ENCODE measurements around the gene RHBDL2.
"Not testable (repeated sequence)": the region's sequence is repeated elsewhere in the genome, so short reads cannot be mapped to it uniquely, and the experiment has no call there.

Gene RHBDL2

DNA sequence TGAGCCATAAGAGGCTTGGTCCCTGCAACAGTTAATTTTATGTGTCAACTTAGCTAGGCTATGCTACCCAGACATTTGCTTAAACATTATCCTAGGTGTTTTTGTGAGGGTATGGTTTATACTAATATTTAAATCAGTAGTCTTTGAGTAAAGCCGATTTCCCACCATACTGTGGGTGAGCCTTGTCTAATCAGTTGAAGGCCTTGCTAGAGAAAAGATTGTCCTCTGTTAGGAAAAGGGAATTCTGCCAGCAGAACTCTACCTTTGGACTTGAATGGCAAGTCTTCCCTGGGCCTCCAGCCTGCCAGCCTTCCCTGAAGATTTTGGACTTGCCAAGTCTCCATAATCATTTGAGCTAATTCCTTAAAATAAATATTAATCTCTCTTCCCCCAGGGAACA is 23.9 kb downstream of the RHBDL2 start:
- TF ChIP-seq FOXK2 (IDR thresholded peaks at IDR 0.05): no peak
- TF ChIP-seq TARDBP (IDR thresholded peaks at IDR 0.05): no peak
- no peak for TF ChIP-seq ELF4 (IDR thresholded peaks at IDR 0.05)
- no peak for TF ChIP-seq SP1 (IDR thresholded peaks at IDR 0.05)
- no peak for TF ChIP-seq HDGF (IDR thresholded peaks at IDR 0.05; ENCODE audit: borderline replicate concordance)
- TF ChIP-seq ZNF384 (IDR thresholded peaks at IDR 0.05): no peak
- TF ChIP-seq FOXA1 (IDR thresholded peaks at IDR 0.05): no peak
- no peak for TF ChIP-seq SUZ12 (IDR thresholded peaks at IDR 0.05)
- no peak for TF ChIP-seq BHLHE40 (IDR thresholded peaks at IDR 0.05; ENCODE audit: borderline replicate concordance)
- TF ChIP-seq L3MBTL2 (conservative IDR thresholded peaks at IDR 0.05): no peak
- no peak for TF ChIP-seq ARNT (IDR thresholded peaks at IDR 0.05)
- no peak for TF ChIP-seq FOXM1 (IDR thresholded peaks at IDR 0.05; ENCODE audit: borderline replicate concordance)
- ChIA-PET CTCF (no interaction called here), POLR2A (no interaction called here)
- no peak for DNase-seq (ENCODE audit: extremely low spot score)

DNA sequence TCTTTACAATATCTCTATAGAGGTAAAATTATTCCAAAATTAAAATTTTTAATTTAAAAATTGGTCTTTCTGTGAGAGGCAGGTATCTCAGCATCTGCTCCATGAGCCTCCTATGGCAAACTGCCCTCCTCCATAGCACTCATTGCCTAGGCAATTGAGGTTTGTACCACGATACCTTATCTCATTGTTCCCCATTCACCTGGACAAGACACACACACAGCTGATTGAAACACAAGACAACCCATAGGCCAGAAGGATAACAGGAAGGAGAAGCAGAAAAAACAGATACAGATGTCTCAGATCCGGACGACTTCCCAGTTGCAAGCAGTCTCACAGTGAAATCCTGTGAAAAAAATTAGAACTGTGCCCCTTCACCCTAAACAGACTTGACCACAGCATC is 24.3 kb downstream of the RHBDL2 start:
- no peak for TF ChIP-seq ZNF384 (IDR thresholded peaks at IDR 0.05)
- no peak for TF ChIP-seq BHLHE40 (IDR thresholded peaks at IDR 0.05; ENCODE audit: borderline replicate concordance)
- TF ChIP-seq, protein P1, sequence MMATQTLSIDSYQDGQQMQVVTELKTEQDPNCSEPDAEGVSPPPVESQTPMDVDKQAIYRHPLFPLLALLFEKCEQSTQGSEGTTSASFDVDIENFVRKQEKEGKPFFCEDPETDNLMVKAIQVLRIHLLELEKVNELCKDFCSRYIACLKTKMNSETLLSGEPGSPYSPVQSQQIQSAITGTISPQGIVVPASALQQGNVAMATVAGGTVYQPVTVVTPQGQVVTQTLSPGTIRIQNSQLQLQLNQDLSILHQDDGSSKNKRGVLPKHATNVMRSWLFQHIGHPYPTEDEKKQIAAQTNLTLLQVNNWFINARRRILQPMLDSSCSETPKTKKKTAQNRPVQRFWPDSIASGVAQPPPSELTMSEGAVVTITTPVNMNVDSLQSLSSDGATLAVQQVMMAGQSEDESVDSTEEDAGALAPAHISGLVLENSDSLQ (IDR thresholded peaks at IDR 0.05): no peak
- no peak for TF ChIP-seq FOXA1 (IDR thresholded peaks at IDR 0.05)
- no peak for TF ChIP-seq SP1 (IDR thresholded peaks at IDR 0.05)
- no peak for TF ChIP-seq CTBP1 (IDR thresholded peaks at IDR 0.05; ENCODE audit: borderline replicate concordance)
- TF ChIP-seq FOXK2 (IDR thresholded peaks at IDR 0.05): no peak
- TF ChIP-seq ARNT (IDR thresholded peaks at IDR 0.05): no peak
- no peak for TF ChIP-seq NFRKB (IDR thresholded peaks at IDR 0.05)
- no peak for TF ChIP-seq LEF1 (IDR thresholded peaks at IDR 0.05; ENCODE audit: borderline replicate concordance)
- POLR2A ChIA-PET: no interaction called here
- no peak for DNase-seq (ENCODE audit: extremely low spot score)
- CTCF ChIA-PET: no interaction called here

DNA sequence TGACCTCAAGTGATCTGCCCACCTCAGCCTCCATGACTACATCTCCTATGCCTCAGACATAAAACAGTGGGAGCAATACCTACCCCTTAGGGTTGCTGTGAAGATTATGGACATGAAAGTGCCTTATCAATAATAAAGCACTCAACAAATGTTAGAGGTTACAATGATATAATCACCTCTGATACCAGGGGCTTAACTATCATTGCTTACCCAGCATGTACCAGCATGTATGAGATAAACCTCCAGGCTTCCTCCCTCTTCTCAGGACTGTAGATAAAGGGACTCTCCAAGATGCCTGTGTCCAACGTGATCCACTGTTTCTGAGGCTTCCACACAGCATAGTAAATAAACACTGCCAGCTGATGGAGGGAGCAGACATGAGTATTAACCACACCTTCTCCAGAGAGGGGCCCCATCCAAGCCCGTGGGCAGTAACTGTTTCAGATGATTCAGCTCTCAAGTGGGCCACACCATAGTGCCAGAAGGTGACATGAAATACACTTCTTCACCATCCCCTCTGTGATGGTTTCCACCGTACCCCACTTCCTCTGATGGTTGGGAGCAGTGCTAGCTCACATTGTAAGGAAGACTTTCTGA is 26.2 kb downstream of the RHBDL2 start:
- no peak for DNase-seq (ENCODE audit: extremely low spot score)
- ChIA-PET POLR2A (no interaction called here), CTCF (no interaction called here)
- TF ChIP-seq SUZ12 (IDR thresholded peaks at IDR 0.05) (no peak), HDGF (IDR thresholded peaks at IDR 0.05; ENCODE audit: borderline replicate concordance) (no peak), TARDBP (IDR thresholded peaks at IDR 0.05) (no peak), NFRKB (IDR thresholded peaks at IDR 0.05) (no peak), ARNT (IDR thresholded peaks at IDR 0.05) (no peak), L3MBTL2 (conservative IDR thresholded peaks at IDR 0.05) (no peak), BHLHE40 (IDR thresholded peaks at IDR 0.05; ENCODE audit: borderline replicate concordance) (no peak), ELF4 (IDR thresholded peaks at IDR 0.05) (no peak), CTBP1 (IDR thresholded peaks at IDR 0.05; ENCODE audit: borderline replicate concordance) (no peak)

DNA sequence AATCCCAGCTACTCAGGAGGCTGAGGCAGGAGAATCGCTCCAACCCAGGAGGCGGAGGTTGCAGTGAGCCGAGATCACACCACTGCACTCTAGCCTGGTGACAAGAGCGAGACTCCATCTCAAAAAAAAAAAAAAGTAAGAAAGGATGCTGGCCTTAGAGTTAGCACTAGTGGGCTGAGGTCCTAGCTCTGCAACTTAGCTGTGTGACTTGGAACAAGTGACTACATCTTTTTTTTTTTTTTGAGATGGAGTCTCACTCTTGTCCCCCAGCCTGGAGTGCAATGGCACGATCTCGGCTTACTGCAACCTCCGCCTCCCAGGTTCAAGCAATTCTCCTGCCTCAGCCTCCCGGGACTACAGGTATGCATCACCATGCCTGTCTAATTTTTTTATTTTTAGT is 26.7 kb downstream of the RHBDL2 start:
- CTCF ChIA-PET; POLR2A ChIA-PET; DNase-seq (ENCODE audit: extremely low spot score): not testable (repeated sequence)

DNA sequence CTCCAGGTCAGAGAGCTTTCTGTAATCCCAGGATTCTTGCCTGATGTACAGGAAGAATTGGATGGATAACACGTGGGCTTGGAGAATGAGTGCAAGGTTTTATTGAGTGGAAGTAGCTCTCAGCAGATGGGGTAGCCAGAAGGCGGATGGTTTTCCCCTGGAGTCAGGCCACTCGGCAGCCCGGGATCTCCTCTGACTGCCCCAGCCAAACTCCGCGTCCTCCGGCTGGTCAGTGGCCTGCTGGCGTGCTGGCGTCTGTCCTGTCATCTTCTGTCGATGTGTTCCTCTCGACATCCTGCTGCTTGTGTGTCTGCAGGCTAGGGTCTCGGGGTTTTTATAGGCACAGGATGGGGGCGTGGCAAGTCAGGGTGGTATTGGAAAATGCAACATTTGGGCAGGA is 32.8 kb downstream of the RHBDL2 start:
- TF ChIP-seq SP1 (IDR thresholded peaks at IDR 0.05) (no peak), CTBP1 (IDR thresholded peaks at IDR 0.05; ENCODE audit: borderline replicate concordance) (no peak), HDGF (IDR thresholded peaks at IDR 0.05; ENCODE audit: borderline replicate concordance) (no peak), ZNF384 (IDR thresholded peaks at IDR 0.05) (no peak), TARDBP (IDR thresholded peaks at IDR 0.05) (no peak)
- POLR2A ChIA-PET: no interaction called here
- CTCF ChIA-PET: no interaction called here
- DNase-seq (ENCODE audit: extremely low spot score): no peak

DNA sequence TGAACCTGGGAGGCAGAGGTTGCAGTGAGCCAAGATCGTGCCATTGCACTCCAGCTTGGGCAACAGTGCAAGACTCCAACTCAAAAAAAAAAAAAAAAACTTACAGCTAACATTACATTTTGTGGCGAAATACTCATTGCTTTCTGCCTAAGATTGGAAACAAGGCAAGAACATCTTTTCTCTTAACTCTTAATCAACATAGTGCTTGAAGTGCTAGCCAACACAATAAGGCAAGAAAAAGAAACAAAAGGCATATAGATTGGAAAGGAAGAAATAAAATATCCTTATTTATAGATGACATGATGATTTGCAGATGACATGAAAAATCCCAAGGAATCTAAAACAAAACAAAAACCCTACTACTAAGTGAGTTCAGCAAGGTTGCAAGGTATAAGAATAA is 35.6 kb downstream of the RHBDL2 start:
- TF ChIP-seq SUZ12 (IDR thresholded peaks at IDR 0.05): no peak
- no peak for TF ChIP-seq FOXM1 (IDR thresholded peaks at IDR 0.05; ENCODE audit: borderline replicate concordance)
- no peak for TF ChIP-seq L3MBTL2 (conservative IDR thresholded peaks at IDR 0.05)
- no peak for TF ChIP-seq TARDBP (IDR thresholded peaks at IDR 0.05)
- TF ChIP-seq, protein P1 (IDR thresholded peaks at IDR 0.05): no peak
- no peak for TF ChIP-seq LEF1 (IDR thresholded peaks at IDR 0.05; ENCODE audit: borderline replicate concordance)
- no peak for TF ChIP-seq FOXK2 (IDR thresholded peaks at IDR 0.05)
- TF ChIP-seq BHLHE40 (IDR thresholded peaks at IDR 0.05; ENCODE audit: borderline replicate concordance): no peak
- TF ChIP-seq FOXA1 (IDR thresholded peaks at IDR 0.05): no peak
- no peak for TF ChIP-seq NFRKB (IDR thresholded peaks at IDR 0.05)
- no peak for TF ChIP-seq SP1 (IDR thresholded peaks at IDR 0.05)
- TF ChIP-seq ARNT (IDR thresholded peaks at IDR 0.05): no peak
- no peak for TF ChIP-seq ELF4 (IDR thresholded peaks at IDR 0.05)
- no peak for TF ChIP-seq HDGF (IDR thresholded peaks at IDR 0.05; ENCODE audit: borderline replicate concordance)
- TF ChIP-seq ZNF384 (IDR thresholded peaks at IDR 0.05): no peak
- TF ChIP-seq CTBP1 (IDR thresholded peaks at IDR 0.05; ENCODE audit: borderline replicate concordance): no peak
- DNase-seq (ENCODE audit: extremely low spot score): no peak
- POLR2A ChIA-PET: no interaction called here
- CTCF ChIA-PET: no interaction called here

DNA sequence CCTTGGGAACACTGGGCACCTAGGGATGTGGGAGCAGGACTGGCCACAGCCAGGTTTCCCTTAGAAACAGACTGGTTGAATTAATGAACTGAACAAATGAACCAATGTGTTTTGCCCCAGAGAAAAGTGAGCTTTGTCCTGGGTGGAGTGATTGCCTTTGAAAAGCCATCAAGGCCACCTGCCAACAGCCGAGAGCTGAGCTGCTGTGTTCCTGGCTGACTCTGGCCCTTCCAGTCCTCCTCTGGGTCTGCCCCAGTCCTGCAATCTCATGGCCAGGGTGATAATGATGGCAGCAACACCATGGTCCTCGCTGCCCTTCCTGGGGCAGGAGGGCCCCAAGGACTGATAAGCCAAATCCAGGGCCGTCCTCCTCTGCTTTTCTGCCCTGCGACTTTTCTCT is 42.1 kb downstream of the RHBDL2 start:
- no peak for DNase-seq (ENCODE audit: extremely low spot score)
- ChIA-PET CTCF (no interaction called here), POLR2A (no interaction called here)
- TF ChIP-seq LEF1 (IDR thresholded peaks at IDR 0.05; ENCODE audit: borderline replicate concordance) (no peak), ELF4 (IDR thresholded peaks at IDR 0.05) (no peak), FOXK2 (IDR thresholded peaks at IDR 0.05) (no peak), BHLHE40 (IDR thresholded peaks at IDR 0.05; ENCODE audit: borderline replicate concordance) (no peak), L3MBTL2 (conservative IDR thresholded peaks at IDR 0.05) (no peak), HDGF (IDR thresholded peaks at IDR 0.05; ENCODE audit: borderline replicate concordance) (no peak), ARNT (IDR thresholded peaks at IDR 0.05) (no peak), SUZ12 (IDR thresholded peaks at IDR 0.05) (no peak), ZNF384 (IDR thresholded peaks at IDR 0.05) (no peak), SP1 (IDR thresholded peaks at IDR 0.05) (no peak)
